DMS79 (cell line): ENCODE results near the gene EEF2K.
"Not testable (repeated sequence)": the region's sequence is repeated elsewhere in the genome, so short reads cannot be mapped to it uniquely, and the experiment has no call there.

Experiments
- DNase-seq: peaks from one replicate; lab custom pipeline; 2025; lab: John Stamatoyannopoulos, UW

The EEF2K gene

GRCh38 chr16:22213236-22213635 is 7.2 kb downstream of the EEF2K start:
- no peak for DNase-seq

GRCh38 chr16:22213801-22214200 is 7.7 kb downstream of the EEF2K start:
- no peak for DNase-seq

- DNase-seq, result no peak
Observed at GRCh38 chr16:22214402-22214801, 8.3 kb downstream of the EEF2K start.

GRCh38 chr16:22214889-22215288 is 8.8 kb downstream of the EEF2K start:
- no peak for DNase-seq

- peak; percentile 32 for DNase-seq
Observed at GRCh38 chr16:22216191-22216831, 10.2 kb downstream of the EEF2K start.

- DNase-seq, result not testable (repeated sequence)
Observed at GRCh38 chr16:22216832-22217225, 10.8 kb downstream of the EEF2K start.

- no peak for DNase-seq
Observed at GRCh38 chr16:22217890-22218730, 12.0 kb downstream of the EEF2K start.

- DNase-seq, result no peak
Observed at GRCh38 chr16:22219389-22220068, 13.5 kb downstream of the EEF2K start.

- DNase-seq, result peak; percentile 84
Observed at GRCh38 chr16:22220069-22220440, 14.0 kb downstream of the EEF2K start.

GRCh38 chr16:22220714-22221113 is 14.6 kb downstream of the EEF2K start:
- no peak for DNase-seq

GRCh38 chr16:22222006-22222405 is 15.9 kb downstream of the EEF2K start:
- DNase-seq, result no peak

GRCh38 chr16:22222998-22223397 is 16.9 kb downstream of the EEF2K start:
- no peak for DNase-seq

- DNase-seq, result peak; percentile 24
Observed at GRCh38 chr16:22225060-22225459, 19.0 kb downstream of the EEF2K start.

GRCh38 chr16:22229889-22230288 is 23.8 kb downstream of the EEF2K start:
- no peak for DNase-seq

- peak; percentile 67 for DNase-seq
Observed at GRCh38 chr16:22232277-22233036, 26.4 kb downstream of the EEF2K start.

- DNase-seq, result no peak
Observed at GRCh38 chr16:22233037-22233372, 26.9 kb downstream of the EEF2K start.

- no peak for DNase-seq
Observed at GRCh38 chr16:22235839-22236745, 30.0 kb downstream of the EEF2K start.

- no peak for DNase-seq
Observed at GRCh38 chr16:22239131-22239805, 33.2 kb downstream of the EEF2K start.

- no peak for DNase-seq
Observed at GRCh38 chr16:22240023-22240710, 34.1 kb downstream of the EEF2K start.

- no peak for DNase-seq
Observed at GRCh38 chr16:22250522-22250921, 44.4 kb downstream of the EEF2K start.
